GM12873 (cell line): ENCODE data around the gene SERPINH1.

ENCODE experiments used
- CTCF ChIP-seq: IDR thresholded peaks from 2 replicates; pipeline ENCODE4 v1.5.1; 2012; ENCODE audit warnings: low read depth, mild to moderate bottlenecking, moderate library complexity, low read length, control low read depth; ENCODE audit not compliant: insufficient read depth; ENCODE audit errors: missing control alignments

The SERPINH1 gene

GRCh38 chr11:75565221-75565814 is 3.3 kb downstream of the SERPINH1 start:
- no peak for TF ChIP-seq CTCF

GRCh38 chr11:75565916-75566762 is 4.1 kb downstream of the SERPINH1 start:
- no peak for TF ChIP-seq CTCF

DNA sequence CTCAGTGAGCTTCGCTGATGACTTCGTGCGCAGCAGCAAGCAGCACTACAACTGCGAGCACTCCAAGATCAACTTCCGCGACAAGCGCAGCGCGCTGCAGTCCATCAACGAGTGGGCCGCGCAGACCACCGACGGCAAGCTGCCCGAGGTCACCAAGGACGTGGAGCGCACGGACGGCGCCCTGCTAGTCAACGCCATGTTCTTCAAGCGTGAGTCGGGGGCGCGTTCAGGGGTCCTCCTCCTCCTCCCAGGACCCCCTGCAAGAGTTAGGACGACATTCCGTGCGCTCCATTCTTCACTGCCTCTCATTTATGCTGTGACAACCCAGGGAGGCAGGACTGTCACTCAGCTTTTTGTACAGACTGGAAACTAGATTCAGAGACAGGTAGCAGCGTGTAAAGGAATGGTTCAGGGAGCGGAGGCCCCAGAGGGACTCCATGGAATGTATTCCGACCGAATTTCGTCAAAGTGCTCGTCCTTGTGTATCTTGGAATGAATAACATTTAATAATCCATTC is 4.8 kb downstream of the SERPINH1 start:
- TF ChIP-seq CTCF, result no peak

GRCh38 chr11:75567971-75568370 is 5.9 kb downstream of the SERPINH1 start:
- no peak for TF ChIP-seq CTCF

GRCh38 chr11:75568616-75569219 is 6.7 kb downstream of the SERPINH1 start:
- TF ChIP-seq CTCF, result no peak

GRCh38 chr11:75570559-75571139 is 8.6 kb downstream of the SERPINH1 start:
- TF ChIP-seq CTCF, result no peak

- no peak for TF ChIP-seq CTCF
Observed at GRCh38 chr11:75571625-75572024, 9.6 kb downstream of the SERPINH1 start.
